Fibroblast of lung (primary cell): Measurements from ENCODE around the gene ORC4. TPM values are rescaled to one million over a fixed set of nuclear protein-coding genes. Genes with fewer than 3 reads are reported as not detected.

ENCODE experiments used
- DNase-seq, 2 donors: peaks; one replicate each; pipeline versions ENCODE4 v3.0.0 to v3.0.0-alpha.2; 2010; ENCODE audit warnings: low read depth in 2 of 2
- H2AFZ ChIP-seq: 2 replicates; pipeline ENCODE4 v1.5.1; 2012; ENCODE audit warnings: low read length, control low read depth, inconsistent platforms
- H3K27ac ChIP-seq: 2 replicates; pipeline ENCODE4 v1.5.1; 2011; ENCODE audit warnings: low read length, control low read depth; ENCODE audit not compliant: insufficient read depth
- H3K27me3 ChIP-seq: 2 replicates; pipeline ENCODE4 v1.5.1; 2011; ENCODE audit warnings: mild to moderate bottlenecking, low read length; ENCODE audit not compliant: control insufficient read depth, insufficient read depth
- H3K36me3 ChIP-seq: 2 replicates; pipeline ENCODE4 v1.5.1; 2011; ENCODE audit warnings: low read length; ENCODE audit not compliant: control insufficient read depth, insufficient read depth
- H3K4me1 ChIP-seq: 2 replicates; pipeline ENCODE4 v1.5.1; 2011; ENCODE audit warnings: low read length; ENCODE audit not compliant: control insufficient read depth, insufficient read depth; ENCODE audit errors: extremely low read depth
- H3K4me2 ChIP-seq: 2 replicates; pipeline ENCODE4 v1.5.1; 2011; ENCODE audit warnings: low read length, control low read depth; ENCODE audit not compliant: insufficient read depth; ENCODE audit errors: extremely low read depth
- H3K4me3 ChIP-seq, 4 experiments: fragments of 200-600 bp in 1 of 4; sonication (generic) in 1 of 4; replicated peaks in 1 of 4; 2 replicates each; pipeline ENCODE4 v1.5.1; 2011 to 2016; ENCODE audit warnings: low read length in 4 of 4, low read depth in 3 of 4, mild to moderate bottlenecking in 3 of 4, control low read depth in 2 of 4, inconsistent platforms in 1 of 4, mixed read lengths in 1 of 4; ENCODE audit not compliant: insufficient read depth in 1 of 4; ENCODE audit errors: control extremely low read depth in 1 of 4
- H3K79me2 ChIP-seq: 2 replicates; pipeline ENCODE4 v1.5.1; 2012; ENCODE audit warnings: mild to moderate bottlenecking, low read length, inconsistent platforms; ENCODE audit not compliant: control insufficient read depth, insufficient read depth
- H3K9ac ChIP-seq: 2 replicates; pipeline ENCODE4 v1.5.1; 2011; ENCODE audit warnings: mild to moderate bottlenecking, low read length, control low read depth; ENCODE audit not compliant: insufficient read depth
- H3K9me3 ChIP-seq: 2 replicates; pipeline ENCODE4 v1.5.1; 2012; ENCODE audit warnings: low read depth, low read length; ENCODE audit not compliant: control insufficient read depth, insufficient read depth
- H4K20me1 ChIP-seq: 2 replicates; pipeline ENCODE4 v1.5.1; 2011; ENCODE audit warnings: low read length; ENCODE audit not compliant: control insufficient read depth, insufficient read depth; ENCODE audit errors: extremely low read depth
- CTCF ChIP-seq, 2 donors: IDR thresholded peaks in 1 of 2; conservative IDR thresholded peaks in 1 of 2; 1 replicate in 1 of 2; 2 replicates in 1 of 2; pipeline ENCODE4 v1.5.1; 2011 to 2012; ENCODE audit warnings: low read length in 2 of 2, control low read depth in 1 of 2, inconsistent platforms in 1 of 2, low read depth in 1 of 2, mild to moderate bottlenecking in 1 of 2
- EZH2 ChIP-seq: IDR thresholded peaks from 2 replicates; pipeline ENCODE4 v1.5.1; 2012; ENCODE audit warnings: low read length, control low read depth, mild to moderate bottlenecking; ENCODE audit errors: missing control alignments
- polyA minus RNA-seq: library from RNA; depleted of rRNA, polyadenylated mRNA; stranded (reverse); fragments of >200 nt; gene quantifications from 2 replicates; pipeline ENCODE4 v1.2.3, GENCODE V29; 2011; ENCODE audit warnings: low replicate concordance
- polyA plus RNA-seq, 2 donors: library from polyadenylated mRNA; depleted of rRNA in 1 of 2; stranded (reverse) in 1 of 2; unstranded in 1 of 2; fragments of >200 nt; gene quantifications; 2 replicates each; pipeline ENCODE4 v1.2.1, GENCODE V29; 2011 to 2012; ENCODE audit warnings: missing spikeins in 1 of 2
- total RNA-seq: library from RNA; depleted of rRNA; stranded (reverse); fragments of >200 nt; gene quantifications from 2 replicates; pipeline ENCODE4 v1.2.1, GENCODE V29; 2014

The ORC4 gene
- total RNA-seq (21.1 and 24.3 TPM in 2 replicates), polyA plus RNA-seq (49.0 and 53.5 TPM in 2 replicates), polyA minus RNA-seq (0.31 and 2.3 TPM in 2 replicates)
- polyA plus RNA-seq (2012): 21.7 and 21.8 TPM in 2 replicates

- no peaks in the 10 kb centered on the region for H3K9me3 ChIP-seq
- peak within 1 kb of the TSS; percentile 69 to 93 (median 91) for H3K4me3 ChIP-seq
- H3K4me1 ChIP-seq: peaks cover 2% of the 10 kb centered on the region
- peak within 1 kb of the TSS; percentile 94 for H3K27ac ChIP-seq
- peaks cover 86% of the 10 kb centered on the region for H3K79me2 ChIP-seq
- H3K9ac ChIP-seq: peak within 1 kb of the TSS; percentile 77
- DNase-seq: peak; percentile 99
- no peak for TF ChIP-seq EZH2
- peak; percentile 32 to 60 for TF ChIP-seq CTCF (conservative IDR thresholded peaks at IDR 0.05 in 1 of 2, IDR thresholded peaks at IDR 0.05 in 1 of 2; ENCODE audit: low read depth in 1 of 2, low read length in 2 of 2)
- no peaks in the 10 kb centered on the region for H3K36me3 ChIP-seq
- H4K20me1 ChIP-seq: peaks cover 2% of the 10 kb centered on the region
- H3K27me3 ChIP-seq: no peaks in the 10 kb centered on the region
- peak within 1 kb of the TSS; percentile 100 for H2AFZ ChIP-seq
- peak within 1 kb of the TSS; percentile 86 for H3K4me2 ChIP-seq
Measured at GRCh38 chr2:148020111-148021058, at the start of gene ORC4. TSS of gene ORC4 (minus strand) at chr2:148020737. CDS start at chr2:147975958, 44,779 bp downstream.

GRCh38 chr2:148067801-148068200 is 47.3 kb upstream of the ORC4 start:
- no peak overlapping the region for H3K27ac ChIP-seq
- H3K27me3 ChIP-seq: no peaks in the 10 kb centered on the region
- no peaks in the 10 kb centered on the region for H3K36me3 ChIP-seq
- no peak overlapping the region for H3K4me2 ChIP-seq
- no peak overlapping the region for H3K9ac ChIP-seq
- DNase-seq: no peak
- no peaks in the 10 kb centered on the region for H4K20me1 ChIP-seq
- no peak for TF ChIP-seq EZH2
- TF ChIP-seq CTCF (conservative IDR thresholded peaks at IDR 0.05 in 1 of 2, IDR thresholded peaks at IDR 0.05 in 1 of 2; ENCODE audit: low read depth in 1 of 2, low read length in 2 of 2): no peak
- H3K9me3 ChIP-seq: no peaks in the 10 kb centered on the region
- H3K4me1 ChIP-seq: no peaks in the 10 kb centered on the region
- H3K4me3 ChIP-seq: no peak overlapping the region
- H2AFZ ChIP-seq: no peak overlapping the region
- no peaks in the 10 kb centered on the region for H3K79me2 ChIP-seq

- no peak for TF ChIP-seq EZH2
- no peak for TF ChIP-seq CTCF (conservative IDR thresholded peaks at IDR 0.05 in 1 of 2, IDR thresholded peaks at IDR 0.05 in 1 of 2; ENCODE audit: low read depth in 1 of 2, low read length in 2 of 2)
Measured at GRCh38 chr2:148065936-148066335, 45.4 kb upstream of the ORC4 start.

More at GRCh38 chr2:148065936-148066335, 45.4 kb upstream of the ORC4 start:
- no peak overlapping the region for H2AFZ ChIP-seq
- DNase-seq: no peak
- H3K4me1 ChIP-seq: no peaks in the 10 kb centered on the region
- no peak overlapping the region for H3K9ac ChIP-seq
- no peaks in the 10 kb centered on the region for H3K9me3 ChIP-seq
- H3K27me3 ChIP-seq: no peaks in the 10 kb centered on the region
- H4K20me1 ChIP-seq: no peaks in the 10 kb centered on the region
- no peak overlapping the region for H3K4me2 ChIP-seq
- H3K79me2 ChIP-seq: no peaks in the 10 kb centered on the region
- H3K4me3 ChIP-seq: no peak overlapping the region
- H3K27ac ChIP-seq: no peak overlapping the region
- no peaks in the 10 kb centered on the region for H3K36me3 ChIP-seq
